Activated CD8-positive, alpha-beta memory T cell treated with anti-CD3 and anti-CD28 coated beads for 36 hours (primary cell): ENCODE measurements around the gene MRS2. TPM values are rescaled to one million over a fixed set of nuclear protein-coding genes. Genes with fewer than 3 reads are reported as not detected.

Experiments used
- CTCF ChIA-PET: fragments of 350-600 bp; sonication (Branson Sonifier 250); formaldehyde crosslinking; loops from one replicate; lab custom pipeline; 2021; ENCODE audit warnings: antibody characterized with exemption; lab: Charles Lee
- POLR2A ChIA-PET: fragments of 350-600 bp; sonication (Branson Sonifier 250); formaldehyde crosslinking; loops from one replicate; lab custom pipeline; 2021; ENCODE audit warnings: antibody characterized with exemption; lab: Charles Lee
- total RNA-seq, 2 experiments: library from RNA; stranded (reverse); gene quantifications; one replicate each; pipeline ENCODE4 v1.2.3, GENCODE V29; 2021

The MRS2 gene
- total RNA-seq, 2 experiments from 2014 or later = 31.6 to 32.0 TPM

DNA sequence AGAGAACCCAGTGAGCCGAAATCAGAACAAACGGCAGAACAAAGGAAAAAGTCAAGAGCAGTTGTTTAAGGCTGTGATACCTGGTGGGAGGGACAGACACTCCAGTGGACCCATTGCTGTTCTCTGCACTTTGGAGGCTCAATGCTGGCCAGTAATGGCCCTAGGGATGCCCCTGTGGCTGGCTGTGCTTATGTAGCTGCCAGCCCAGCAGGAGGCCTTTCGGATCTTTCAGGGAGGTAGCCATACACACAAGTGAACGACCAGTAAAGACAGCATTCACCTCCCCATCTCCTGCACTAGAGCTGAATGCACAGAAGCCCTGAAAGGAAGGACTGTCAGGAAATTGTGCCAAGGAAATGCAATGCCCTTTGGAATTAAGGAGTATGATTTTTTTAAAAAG is 52.3 kb downstream of the MRS2 start:
- ChIA-PET POLR2A (no interaction called here), CTCF (no interaction called here)

DNA sequence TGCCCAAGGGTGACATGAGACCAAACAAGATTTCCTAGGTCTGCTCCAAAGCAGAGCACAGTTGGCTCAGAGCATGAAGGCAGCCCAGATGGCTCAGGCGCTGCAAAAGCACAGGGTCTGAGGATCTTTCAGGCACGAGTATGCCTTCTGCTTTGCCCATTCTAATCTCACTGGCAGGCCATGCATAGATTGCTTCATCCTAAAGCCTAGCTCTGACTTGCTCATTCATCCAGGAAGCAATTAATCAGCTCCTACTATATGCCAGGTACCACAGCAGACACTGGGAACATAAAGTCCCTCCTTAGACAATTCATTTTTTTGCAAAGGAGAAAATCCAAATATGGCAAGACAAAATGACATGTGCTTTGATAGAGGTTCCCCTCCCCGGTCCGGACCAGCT is 55.4 kb downstream of the MRS2 start:
- ChIA-PET POLR2A (no interaction called here), CTCF (no interaction called here)

DNA sequence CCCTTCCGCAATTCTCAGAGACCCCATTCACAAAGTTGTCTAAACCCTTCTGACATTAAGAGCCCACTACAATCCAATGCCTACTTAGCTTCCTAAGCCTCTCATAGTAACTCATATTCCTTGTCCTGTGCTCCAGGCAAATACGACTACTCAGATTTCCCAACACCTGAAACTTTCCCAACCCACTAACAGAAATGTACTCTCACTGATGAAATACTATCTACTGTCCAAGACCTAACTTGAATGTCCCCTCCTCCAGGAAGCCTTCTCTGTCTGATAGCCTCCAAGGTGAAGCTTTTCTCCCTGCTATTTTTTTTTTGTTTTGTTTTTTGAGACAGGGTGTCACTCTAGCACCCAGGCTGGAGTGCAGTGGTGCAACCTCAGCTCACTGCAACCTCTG is 56.2 kb downstream of the MRS2 start:
- POLR2A ChIA-PET = no interaction called here
- CTCF ChIA-PET = no interaction called here

DNA sequence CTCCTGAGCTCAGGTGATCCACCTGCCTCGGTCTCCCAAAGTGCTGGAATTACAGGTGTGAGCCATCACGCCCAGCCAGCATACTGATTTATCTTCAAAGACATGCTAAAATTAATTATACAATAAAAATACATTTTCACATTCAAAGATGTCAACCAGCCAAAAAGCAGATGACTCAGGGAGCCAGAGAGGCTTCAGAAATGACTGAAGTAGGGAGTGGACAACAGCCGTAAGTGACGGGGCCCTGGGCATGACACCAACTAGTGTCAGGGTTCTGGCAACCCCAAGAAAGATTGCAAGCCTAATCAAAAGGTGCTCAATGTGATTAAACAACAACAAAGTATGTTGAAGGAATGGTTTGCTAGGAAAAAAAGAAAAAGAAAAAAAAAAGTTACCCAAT is 58.2 kb downstream of the MRS2 start:
- CTCF ChIA-PET = no interaction called here
- POLR2A ChIA-PET = no interaction called here

DNA sequence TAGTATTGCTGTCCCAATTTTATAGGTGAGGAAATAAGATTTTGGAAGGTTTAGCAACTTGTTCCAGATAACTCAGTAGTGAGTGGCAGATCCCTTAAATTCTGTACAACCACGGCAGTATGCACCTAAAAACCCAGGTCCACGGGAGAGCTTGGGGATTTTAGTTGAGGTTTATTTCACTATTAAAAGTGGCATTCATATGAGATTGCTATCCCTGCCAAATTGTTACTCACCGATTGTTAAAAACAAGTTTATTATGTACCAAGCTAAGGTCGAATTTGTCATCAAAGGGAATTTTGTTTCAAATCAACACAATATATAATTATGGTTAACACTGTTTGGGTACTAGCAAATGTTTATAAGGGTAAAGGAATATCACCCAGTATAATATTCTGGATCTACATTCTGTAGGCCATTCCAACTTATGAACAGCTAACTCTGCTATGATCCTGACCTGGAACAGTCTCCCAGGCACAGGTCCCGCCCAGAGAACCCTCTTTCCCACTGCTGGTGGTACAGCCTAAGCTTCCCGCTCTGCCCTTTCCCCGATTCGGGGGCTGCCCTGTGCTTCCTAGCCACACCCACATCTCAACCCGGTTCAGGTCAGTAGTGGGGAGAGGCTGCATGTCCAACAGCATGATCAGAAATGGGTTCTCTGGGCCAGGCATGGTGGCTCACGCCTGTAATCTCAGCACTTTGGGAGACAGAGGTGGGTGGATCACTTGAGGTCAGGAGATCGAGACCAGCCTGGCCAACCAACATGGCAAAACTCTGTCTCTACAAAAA is 61.7 kb downstream of the MRS2 start:
- CTCF ChIA-PET = no interaction called here
- POLR2A ChIA-PET = no interaction called here

DNA sequence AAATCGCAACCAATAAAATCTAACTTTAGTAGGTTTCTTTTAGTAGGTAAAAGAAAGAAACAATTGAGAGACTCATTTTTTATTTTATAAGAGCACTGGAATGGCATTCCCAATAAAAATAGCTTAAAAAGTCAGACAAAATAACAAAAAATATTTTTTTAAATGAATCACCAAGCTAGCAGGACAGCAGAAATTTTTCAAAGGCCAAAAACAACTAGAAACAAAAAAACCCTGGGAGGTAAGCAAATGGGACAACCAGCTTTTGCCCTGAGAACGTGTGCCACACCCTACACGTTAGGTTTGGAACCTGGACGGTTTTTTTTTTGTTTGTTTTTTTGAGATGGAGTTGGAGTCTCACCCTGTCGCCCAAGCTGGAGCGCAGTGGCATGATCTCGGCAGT is 67.1 kb downstream of the MRS2 start:
- ChIA-PET POLR2A (no interaction called here), CTCF (no interaction called here)

DNA sequence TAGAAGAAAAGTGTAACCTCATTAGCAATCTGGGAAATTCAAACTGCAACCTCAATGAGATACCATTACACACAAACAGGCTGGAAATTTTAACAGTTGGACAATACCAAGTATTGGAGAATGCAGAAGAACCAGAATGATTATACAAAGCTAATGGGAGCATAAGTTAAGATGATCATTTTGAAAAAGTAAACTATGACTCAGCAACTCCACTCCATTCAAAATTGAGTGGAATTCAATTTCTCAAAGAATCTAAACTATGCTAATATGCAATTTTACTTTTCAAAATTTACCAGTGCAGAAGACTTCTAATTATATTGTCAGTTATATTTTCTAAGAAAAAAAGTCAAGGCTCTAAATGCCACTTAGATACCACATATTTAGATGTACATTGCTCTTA is 69.4 kb downstream of the MRS2 start:
- ChIA-PET POLR2A (no interaction called here), CTCF (interaction anchor here (0.7 kb wide), 1 partner anchor 41 kb away, joined by 4 read pairs; no protein-coding TSS in a partner anchor)

Other genes with a start within 250 kb of the MRS2 start
- under 1 TPM in 1 of 2 experiments, not detected in 1; 0.27 TPM for gene DCDC2, start 44.9 kb upstream of the MRS2 start, total RNA-seq
- gene GPLD1, start 86.6 kb downstream of the MRS2 start, total RNA-seq = under 1 TPM; 0.48 to 0.57 TPM
- gene ALDH5A1, start 92.0 kb downstream of the MRS2 start, total RNA-seq = 10 to 100 TPM; 14.7 to 16.1 TPM
- under 1 TPM; 0.04 to 0.06 TPM for gene KIAA0319, start 243.3 kb downstream of the MRS2 start, total RNA-seq